ENCODE results near the gene ADAM23.

GRCh38 chr2:206557321-206557720 is 114.0 kb downstream of the ADAM23 start:
- no peak for TF ChIP-seq CTCF (IDR thresholded peaks at IDR 0.05)
- TF ChIP-seq POLR2A (IDR thresholded peaks at IDR 0.05), result no peak
